IPS DF 4.7 (cell line): Measurements from ENCODE around the gene VASH1.

Source experiments
- DNase-seq: peaks from one replicate; pipeline ENCODE4 v3.0.0-alpha.2; 2013; ENCODE audit warnings: low spot score; ENCODE audit errors: extremely low read depth

VASH1 gene

DNA sequence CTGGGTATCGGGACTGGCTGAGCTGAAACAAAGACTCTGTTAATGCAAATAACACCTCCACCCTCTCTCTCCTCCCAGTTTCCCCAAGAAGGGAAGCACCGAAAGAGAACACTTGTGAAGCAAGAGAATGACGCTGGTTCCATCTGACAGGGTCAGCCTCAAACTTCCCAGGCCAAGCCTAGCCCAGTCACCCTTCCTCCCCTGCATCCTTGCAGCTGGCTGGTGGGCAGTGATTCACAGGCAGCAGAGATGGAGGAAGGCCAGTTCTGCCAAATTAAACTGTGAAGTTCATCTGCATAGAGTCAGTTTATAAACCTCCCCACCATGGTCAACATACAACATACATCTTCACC is 67.7 kb downstream of the VASH1 start:
- no peak for DNase-seq

DNA sequence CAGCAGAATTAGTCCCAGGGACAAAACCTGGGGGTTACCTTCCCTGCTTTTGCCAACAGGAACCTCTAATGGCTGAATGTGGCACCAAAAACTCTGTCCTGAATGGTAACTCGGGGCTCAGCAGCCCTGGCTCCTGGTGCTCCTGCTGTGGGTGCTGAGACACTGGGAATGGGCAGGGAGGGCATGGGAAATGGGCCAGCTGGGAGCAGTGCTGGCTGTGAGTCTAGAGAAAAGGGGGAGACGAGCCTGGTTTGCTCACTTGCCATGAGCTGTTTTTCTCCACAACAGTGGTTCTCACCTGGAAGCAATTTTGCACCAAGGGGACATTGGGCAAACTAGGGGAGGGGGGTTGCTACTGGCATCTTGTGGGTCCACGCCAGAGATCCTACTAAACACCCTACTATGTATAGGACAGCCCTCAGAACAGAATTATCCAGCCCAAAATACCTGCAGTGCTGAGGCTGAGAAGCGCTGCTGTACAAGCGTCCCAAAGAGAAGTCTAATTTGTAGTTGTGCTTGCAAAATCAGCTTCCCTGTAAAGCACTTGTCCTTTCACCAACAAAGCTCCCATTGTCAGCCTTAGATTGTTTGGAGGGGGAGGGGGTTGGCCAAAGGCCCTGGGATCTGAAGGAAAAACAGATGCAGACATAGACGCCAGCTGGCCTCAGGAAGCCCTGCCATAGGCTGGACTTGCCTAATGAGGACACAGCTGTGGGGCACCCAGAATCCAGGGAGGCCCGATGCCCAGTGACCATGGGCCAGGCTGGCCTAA is 68.6 kb downstream of the VASH1 start:
- no peak for DNase-seq

- no peak for DNase-seq
These were observed 69.3 kb downstream of the VASH1 start for GRCh38 chr14:76830556-76830955.

- no peak for DNase-seq
These were observed 71.3 kb downstream of the VASH1 start for GRCh38 chr14:76832503-76832988.
